ENCODE data around the gene OSBPL6. TPM values are rescaled to one million over a fixed set of nuclear protein-coding genes. Genes with fewer than 3 reads are reported as not detected.
"Not testable (repeated sequence)": the region's sequence is repeated elsewhere in the genome, so short reads cannot be mapped to it uniquely, and the experiment has no call there.

The OSBPL6 gene
- total RNA-seq, 1 donor from 2014 or later: 0.39 TPM

- DNase-seq (ENCODE audit: low spot score): no peak
Measured at GRCh38 chr2:178297091-178297411, 102.7 kb downstream of the OSBPL6 start.

DNA sequence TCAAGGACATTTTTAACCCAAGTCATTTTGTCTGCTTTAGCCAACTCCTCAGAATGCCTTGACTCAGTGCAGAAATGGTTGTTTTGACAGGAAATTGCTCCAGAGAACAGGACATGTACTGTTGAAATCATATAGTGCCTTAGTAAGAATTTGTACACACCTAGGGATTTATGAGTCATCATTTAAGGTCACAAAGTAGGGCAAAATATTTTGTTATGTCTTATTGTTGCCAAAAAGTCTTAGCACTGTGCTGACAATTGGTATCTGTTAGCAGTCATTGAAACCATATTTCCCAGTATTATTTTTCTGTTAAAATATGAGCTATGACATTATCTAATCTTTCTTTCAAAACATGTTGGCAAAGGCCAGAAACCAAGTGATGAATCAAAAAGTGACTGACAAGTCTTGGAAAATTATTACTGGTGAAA, 104.5 kb downstream of the OSBPL6 start:
- DNase-seq (ENCODE audit: low spot score): no peak

DNA sequence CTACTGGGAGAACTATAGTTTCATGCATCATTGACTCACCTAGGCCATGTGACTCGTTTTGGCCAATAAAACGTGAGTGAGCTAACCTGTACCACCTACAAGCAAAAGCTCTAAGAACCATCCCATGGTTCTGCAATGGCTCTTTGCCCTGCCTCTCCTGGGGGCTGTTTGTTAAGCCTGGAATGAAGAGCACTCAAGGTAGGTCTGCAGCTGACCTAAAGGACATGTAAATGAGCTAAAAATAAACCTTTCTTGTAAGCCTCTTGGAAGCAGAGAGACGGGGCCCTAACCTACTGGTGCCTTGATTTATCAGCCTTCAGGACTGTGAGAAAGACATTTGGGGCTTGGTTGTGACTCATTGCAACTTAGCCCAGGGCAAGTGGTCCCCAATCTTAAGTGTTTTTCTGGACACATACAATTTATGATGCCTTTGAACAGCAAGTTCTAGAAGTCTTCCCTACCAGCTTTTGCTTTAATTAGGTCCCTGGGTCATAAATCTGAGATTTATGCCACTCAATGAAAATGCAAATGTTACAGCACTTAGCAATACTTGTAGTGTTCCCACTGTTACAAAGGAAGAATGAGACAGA, 107.4 kb downstream of the OSBPL6 start:
- no peak for DNase-seq (ENCODE audit: low spot score)

DNA sequence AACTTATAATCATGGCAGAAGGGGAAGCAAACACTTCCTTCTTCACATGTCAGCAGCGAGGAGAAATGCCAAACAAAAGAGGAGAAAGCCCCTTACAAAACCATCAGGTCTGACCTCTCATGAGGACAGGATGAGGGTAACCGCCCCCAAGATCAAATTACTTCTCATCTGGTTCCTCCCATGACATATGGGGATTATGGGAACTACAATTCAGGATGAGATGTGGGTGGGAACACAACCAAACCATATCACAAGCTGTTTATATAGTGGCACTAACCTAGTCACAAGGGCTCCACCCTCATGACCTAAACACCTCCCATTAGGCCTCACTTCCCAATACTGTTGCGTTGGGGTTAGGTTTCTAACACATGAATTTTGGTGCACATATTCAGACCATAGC, 110.0 kb downstream of the OSBPL6 start:
- no peak for DNase-seq (ENCODE audit: low spot score)

DNA sequence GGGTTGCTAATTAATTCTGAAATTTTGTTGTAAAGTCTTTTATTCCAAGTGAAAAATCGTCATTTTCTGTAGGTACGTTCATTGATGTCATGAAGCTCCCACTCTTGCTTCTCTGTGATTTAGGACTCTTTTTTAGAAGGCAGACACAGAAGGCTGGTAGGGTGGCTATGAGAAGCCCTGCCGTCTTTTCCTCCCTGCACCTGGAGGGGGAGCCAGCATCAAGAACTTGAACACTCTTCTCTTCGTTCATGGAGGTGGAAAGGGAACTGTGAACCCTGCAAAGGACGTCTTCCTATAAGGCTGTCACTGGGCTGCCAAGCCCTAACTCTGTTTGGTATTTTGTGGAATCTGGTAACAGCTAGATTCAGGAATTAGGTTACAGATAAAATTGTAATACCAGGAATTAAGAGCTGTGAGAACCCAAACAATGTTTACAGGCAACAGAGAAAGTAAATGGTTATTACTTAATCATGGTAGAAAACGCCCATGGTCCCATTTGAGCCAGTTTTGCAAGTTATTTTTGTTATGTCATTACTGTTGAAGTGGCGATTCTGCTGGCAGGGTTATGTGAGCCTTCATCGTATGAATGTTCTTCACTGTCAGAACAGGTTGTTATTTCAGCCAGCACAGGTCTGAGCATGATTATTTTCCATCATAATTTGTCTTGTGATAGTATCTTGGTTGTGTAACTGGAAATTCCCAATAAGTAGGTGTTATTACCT, 112.2 kb downstream of the OSBPL6 start:
- no peak for DNase-seq (ENCODE audit: low spot score)

DNA sequence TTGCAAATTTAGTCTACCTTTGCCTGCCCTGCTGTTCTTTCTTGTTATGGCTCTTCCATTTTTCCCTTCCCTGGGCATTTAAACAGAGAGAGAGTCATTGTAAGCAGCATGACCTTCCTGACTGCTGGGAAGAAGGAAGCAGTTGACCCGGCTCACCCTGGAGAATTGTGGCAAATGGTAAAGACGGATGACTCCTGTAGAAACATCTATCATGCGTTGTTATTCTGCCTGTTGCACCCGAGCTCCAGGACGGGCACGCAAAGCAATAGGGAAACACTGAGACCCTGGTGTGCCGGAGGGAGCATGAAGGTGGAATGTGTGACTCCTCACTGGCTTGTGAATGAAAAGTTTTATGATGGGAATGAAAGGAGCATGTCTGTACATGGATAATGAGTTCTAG, 113.3 kb downstream of the OSBPL6 start:
- DNase-seq (ENCODE audit: low spot score): no peak

DNA sequence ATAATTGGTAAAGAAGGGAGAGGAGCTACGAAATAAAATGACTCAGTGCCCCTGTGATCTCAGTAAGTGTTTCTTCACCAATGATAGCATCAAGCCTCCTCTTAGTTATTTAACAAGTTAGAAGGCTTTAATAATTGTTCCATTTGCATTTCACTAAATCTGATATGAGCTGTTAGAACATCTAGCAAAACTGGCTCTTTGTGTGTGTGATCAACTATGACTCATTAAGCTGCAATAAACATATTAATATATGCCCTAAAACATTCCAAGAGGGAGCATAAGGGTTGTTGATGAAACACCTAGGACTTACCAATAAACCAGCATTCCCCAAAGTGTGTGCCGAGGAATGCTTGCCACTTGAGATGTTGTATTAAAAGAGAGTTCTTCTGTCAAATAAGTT, 115.2 kb downstream of the OSBPL6 start:
- no peak for DNase-seq (ENCODE audit: low spot score)

DNA sequence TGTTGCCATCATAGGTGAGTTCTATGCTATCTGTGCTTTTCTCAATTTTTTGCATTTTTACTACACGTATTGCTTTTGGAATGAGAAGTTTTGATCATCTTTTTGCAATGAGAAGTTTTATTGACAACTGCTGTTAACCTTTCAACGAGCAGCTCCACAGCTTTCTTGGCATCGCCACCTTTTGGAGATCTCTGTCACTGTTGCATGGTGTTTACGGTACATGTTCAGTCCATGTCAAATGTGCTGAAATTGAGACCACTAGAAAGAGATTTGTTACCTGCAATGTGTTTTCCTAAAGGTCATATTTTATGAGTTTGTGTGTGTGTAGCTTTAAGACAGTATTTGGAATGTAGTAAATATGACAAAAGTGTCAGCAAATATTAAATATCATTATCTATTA, 120.8 kb downstream of the OSBPL6 start:
- no peak for DNase-seq (ENCODE audit: low spot score)

GRCh38 chr2:178315488-178315948, 121.2 kb downstream of the OSBPL6 start:
- no peak for DNase-seq (ENCODE audit: low spot score)

GRCh38 chr2:178317811-178318210, 123.5 kb downstream of the OSBPL6 start:
- no peak for DNase-seq (ENCODE audit: low spot score)

- no peak for DNase-seq (ENCODE audit: low spot score)
Measured at GRCh38 chr2:178320011-178320585, 125.8 kb downstream of the OSBPL6 start.

GRCh38 chr2:178322068-178322467, 127.8 kb downstream of the OSBPL6 start:
- DNase-seq (ENCODE audit: low spot score): no peak

DNA sequence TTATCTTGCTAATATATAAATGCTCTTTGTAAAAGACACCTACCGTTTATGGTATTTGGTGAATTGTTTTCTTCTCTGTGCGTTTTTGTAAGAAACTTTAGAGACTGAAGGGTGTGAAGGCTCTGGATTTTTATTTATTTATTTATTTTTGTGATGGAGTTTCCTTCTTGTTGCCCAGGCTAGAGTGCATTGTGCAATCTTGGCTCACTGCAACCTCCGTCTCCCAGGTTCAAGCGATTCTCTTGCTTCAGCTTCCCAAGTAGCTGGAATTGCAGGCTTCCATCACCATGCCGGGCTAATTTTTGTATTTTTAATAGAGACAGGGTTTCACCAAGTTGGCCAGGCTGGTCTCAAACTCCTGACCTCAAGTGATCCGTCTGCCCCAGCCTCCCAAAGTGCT, 129.0 kb downstream of the OSBPL6 start:
- DNase-seq (ENCODE audit: low spot score): not testable (repeated sequence)

- DNase-seq (ENCODE audit: low spot score): no peak
Measured at GRCh38 chr2:178324077-178324476, 129.8 kb downstream of the OSBPL6 start.

DNA sequence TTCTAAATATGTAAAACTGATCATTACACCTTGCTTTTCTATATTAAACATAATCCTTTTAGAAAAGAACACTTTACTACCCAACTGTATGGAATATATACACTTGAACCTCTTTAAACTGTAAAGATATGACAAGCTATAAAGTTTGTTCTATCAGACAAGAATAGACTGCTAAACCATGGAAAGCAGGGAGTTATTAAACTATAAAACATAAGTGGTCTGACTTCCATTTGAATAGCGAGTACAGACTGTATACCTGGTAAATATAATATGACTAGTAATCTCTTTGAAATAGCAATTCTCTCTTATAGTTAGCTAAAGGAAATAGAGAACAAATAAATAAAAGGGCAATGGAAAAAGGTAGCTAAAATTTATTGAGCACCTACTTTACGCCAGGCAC, 131.0 kb downstream of the OSBPL6 start:
- DNase-seq (ENCODE audit: low spot score): no peak

DNA sequence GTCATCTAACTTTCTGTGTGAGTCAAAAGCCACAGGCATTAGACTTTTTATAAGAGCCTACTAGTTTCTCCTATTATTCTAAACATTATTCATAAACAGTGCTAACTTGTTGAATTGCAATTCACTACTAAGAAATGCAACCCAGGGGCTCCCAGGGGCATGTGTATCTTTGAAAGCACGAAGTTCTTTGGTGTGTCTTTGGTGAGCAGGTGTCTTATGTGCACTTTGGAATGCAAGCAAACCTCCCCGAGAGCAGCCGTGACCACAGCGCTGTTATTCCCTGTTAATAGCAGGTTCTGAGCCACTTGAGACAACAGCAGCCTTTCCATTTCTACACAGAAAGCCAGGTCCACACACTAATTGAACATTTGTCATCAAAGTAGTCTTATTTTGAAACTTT, 133.2 kb downstream of the OSBPL6 start:
- no peak for DNase-seq (ENCODE audit: low spot score)

DNA sequence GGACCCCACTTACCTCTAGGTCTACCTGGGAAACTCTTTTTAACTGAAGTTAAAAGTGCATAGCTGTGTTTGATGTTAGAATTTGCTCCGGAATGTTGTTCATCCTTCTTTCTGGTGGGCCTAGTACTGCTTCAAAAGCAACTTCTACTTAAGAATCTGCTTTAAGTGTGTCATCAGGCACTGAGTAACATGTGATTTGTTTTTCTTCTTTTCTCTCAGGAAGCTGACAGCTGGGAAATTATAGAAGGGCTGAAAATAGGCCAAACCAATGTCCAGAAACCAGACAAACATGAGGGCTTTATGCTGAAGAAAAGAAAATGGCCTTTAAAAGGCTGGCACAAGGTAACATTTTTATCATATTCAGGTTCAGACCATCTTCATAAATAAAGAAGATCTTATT, 133.7 kb downstream of the OSBPL6 start:
- no peak for DNase-seq (ENCODE audit: low spot score)

DNA sequence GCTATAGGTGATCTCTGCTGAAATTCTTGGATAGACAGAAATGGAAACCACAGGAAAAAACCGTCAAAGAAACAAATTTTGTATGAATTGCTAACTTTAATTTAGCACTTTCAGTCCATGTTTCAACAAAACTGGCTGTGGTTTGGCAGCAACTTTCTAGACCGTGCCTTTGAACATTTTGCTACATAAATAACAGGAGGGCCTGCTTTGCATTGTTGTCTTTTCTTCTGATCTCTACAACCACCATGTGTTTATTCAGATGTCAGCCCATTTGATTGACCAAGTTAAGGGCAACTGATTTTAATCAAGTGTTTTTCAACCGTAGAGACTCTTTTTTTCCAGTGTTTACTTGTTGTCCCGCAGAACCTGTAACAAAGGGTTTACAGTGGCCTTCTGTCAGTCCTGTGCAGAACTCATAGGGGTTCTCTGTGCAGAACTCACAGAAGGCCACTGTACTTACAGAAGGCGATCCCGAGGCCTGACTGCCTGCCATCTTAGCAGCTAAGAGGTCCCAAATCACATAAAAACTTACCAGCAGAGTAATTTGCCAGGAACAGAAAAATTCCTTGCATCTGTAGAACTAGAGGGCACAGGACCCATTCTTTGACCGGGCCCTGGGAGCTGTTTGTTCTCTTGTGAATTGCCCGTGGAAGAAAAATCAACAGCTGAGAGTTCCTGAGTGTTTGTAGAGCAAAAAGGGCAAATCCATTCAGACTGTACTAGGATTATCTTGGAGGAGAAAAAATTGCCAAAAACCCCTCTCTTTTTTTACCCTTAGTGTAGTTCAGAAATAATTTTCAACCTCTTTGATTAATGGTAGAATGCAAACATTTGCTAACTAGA, 136.1 kb downstream of the OSBPL6 start:
- no peak for DNase-seq (ENCODE audit: low spot score)

DNA sequence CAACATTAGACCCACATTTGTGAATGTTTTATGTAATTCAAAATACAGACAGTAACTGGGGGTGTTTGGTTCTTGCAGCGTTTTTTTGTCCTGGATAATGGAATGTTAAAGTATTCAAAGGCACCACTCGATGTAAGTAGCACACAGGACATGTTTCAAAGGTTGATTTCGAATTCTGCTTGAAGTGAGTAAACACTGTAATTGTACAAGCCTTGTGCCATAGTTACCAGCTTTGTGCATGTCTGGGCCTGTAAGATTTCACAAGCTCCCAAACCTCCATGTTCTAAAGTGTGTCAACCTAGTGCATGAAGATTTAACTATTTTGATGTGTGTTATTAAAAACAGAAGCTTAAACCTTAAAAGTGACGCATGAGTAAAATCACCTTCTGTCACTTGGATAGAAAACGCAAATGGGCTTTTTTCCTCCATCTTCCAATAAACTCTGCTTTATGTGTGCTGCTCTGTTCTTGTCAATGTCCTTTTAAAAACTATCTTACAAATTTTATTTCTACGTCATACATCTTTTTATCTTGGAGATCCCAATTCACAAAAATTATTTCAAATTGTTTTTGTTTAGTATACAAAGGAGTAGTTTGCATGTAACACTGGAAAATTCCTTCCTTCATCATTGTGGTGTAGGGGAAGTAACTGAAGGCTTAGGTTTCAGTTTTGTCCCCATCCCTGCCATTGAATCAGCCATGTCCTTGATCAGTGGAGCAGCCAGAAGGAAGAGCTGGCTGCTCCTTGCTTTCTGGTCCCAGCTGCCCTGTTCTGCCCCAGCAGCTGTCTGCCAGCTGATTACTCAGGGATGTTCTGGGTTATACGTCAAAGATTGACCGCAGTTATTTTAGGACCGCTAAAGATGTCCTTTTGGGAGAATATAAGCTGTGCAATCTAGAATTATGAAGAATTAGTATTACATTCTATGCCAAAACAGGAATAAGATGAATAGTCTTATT, 137.4 kb downstream of the OSBPL6 start:
- no peak for DNase-seq (ENCODE audit: low spot score)

DNA sequence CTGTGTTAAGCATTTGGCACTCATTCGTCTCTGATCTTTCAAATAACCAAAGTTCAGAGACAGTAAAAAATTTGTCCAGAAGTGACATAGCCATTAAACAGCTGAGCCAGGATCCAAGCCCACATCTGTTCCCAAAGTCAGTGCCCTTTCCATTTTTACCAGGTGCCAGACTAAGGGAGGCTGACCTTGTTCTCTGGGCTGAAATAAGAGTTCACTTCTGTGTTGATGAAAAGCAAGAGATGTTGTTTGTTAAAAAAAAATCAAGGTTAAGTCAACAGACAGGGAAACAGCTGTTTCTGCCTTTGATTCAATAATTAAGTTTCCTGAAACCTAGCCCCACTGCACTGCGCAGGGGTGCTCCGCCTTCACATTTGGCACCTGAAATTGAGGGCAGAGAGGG, 139.5 kb downstream of the OSBPL6 start:
- no peak for DNase-seq (ENCODE audit: low spot score)

DNA sequence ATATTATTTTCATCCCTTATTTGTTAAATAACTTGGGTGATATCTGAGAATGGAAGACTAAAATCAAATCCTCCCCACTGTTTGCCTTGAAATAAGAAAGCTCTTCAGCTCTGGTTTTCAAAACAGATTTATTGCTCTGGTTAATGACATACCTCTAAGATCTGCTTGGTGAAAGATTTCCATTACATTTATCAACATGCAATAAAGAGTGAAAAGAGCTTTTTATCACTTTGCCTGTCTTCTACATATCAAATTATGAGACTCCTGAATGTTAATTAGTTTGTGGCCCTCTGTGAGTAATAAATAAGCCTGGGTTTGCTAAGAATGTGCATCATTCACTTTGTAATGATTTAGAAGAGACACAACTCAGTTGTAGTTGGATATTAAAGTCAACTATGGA, 140.9 kb downstream of the OSBPL6 start:
- no peak for DNase-seq (ENCODE audit: low spot score)

Data from mesenteric fat pad (tissue), 1 donor.